GM11168 (cell line): ENCODE results near the gene RTN4IP1.
"Not testable (repeated sequence)": the region's sequence is repeated elsewhere in the genome, so short reads cannot be mapped to it uniquely, and the experiment has no call there.

Experiments
- in situ Hi-C: fragments of 300-500 bp; cut with MboI; formaldehyde crosslinking; loops from one replicate; pipeline ENCODE4 v1.12.0; 2022; ENCODE audit warnings: low sequenced_read_pairs; ENCODE audit not compliant: unreplicated experiment

RTN4IP1 gene

GRCh38 chr6:106628658-106629102 is 618 bp downstream of the RTN4IP1 start:
- in situ Hi-C loops: no loop called here

GRCh38 chr6:106627760-106628159 is 1.5 kb downstream of the RTN4IP1 start:
- in situ Hi-C loops: not testable (repeated sequence)

- in situ Hi-C loops: no loop called here
Observed at GRCh38 chr6:106626485-106626884, 2.8 kb downstream of the RTN4IP1 start.

GRCh38 chr6:106623039-106623438 is 6.3 kb downstream of the RTN4IP1 start:
- in situ Hi-C loops: no loop called here

- in situ Hi-C loops: no loop called here
Observed at GRCh38 chr6:106622412-106622811, 6.9 kb downstream of the RTN4IP1 start.

- in situ Hi-C loops: no loop called here
Observed at GRCh38 chr6:106620931-106621672, 8.2 kb downstream of the RTN4IP1 start.

- in situ Hi-C loops: no loop called here
Observed at GRCh38 chr6:106619223-106619622, 10.1 kb downstream of the RTN4IP1 start.

GRCh38 chr6:106618324-106618723 is 11.0 kb downstream of the RTN4IP1 start:
- in situ Hi-C loops: no loop called here

- in situ Hi-C loops: no loop called here
Observed at GRCh38 chr6:106617857-106618256, 11.4 kb downstream of the RTN4IP1 start.

GRCh38 chr6:106617302-106617701 is 12.0 kb downstream of the RTN4IP1 start:
- in situ Hi-C loops: no loop called here

- in situ Hi-C loops: no loop called here
Observed at GRCh38 chr6:106614592-106615257, 14.6 kb downstream of the RTN4IP1 start.

- in situ Hi-C loops: no loop called here
Observed at GRCh38 chr6:106614166-106614565, 15.1 kb downstream of the RTN4IP1 start.

GRCh38 chr6:106613590-106613989 is 15.7 kb downstream of the RTN4IP1 start:
- in situ Hi-C loops: no loop called here

- in situ Hi-C loops: no loop called here
Observed at GRCh38 chr6:106612671-106613416, 16.5 kb downstream of the RTN4IP1 start.

- in situ Hi-C loops: no loop called here
Observed at GRCh38 chr6:106611030-106611429, 18.3 kb downstream of the RTN4IP1 start.

GRCh38 chr6:106609699-106610098 is 19.6 kb downstream of the RTN4IP1 start:
- in situ Hi-C loops: no loop called here

- in situ Hi-C loops: no loop called here
Observed at GRCh38 chr6:106608080-106608668, 21.1 kb downstream of the RTN4IP1 start.

- in situ Hi-C loops: no loop called here
Observed at GRCh38 chr6:106600329-106600728, 29.0 kb downstream of the RTN4IP1 start.

- in situ Hi-C loops: loop anchor here (5.0 kb wide), 1 partner anchor 383 kb away; no protein-coding TSS in a partner anchor
Observed at GRCh38 chr6:106599440-106599839, 29.9 kb downstream of the RTN4IP1 start.

- in situ Hi-C loops: no loop called here
Observed at GRCh38 chr6:106591111-106591825, 38.0 kb downstream of the RTN4IP1 start.
